HL-60 (cell line): ENCODE measurements around the gene ZNF670.

Experiments used
- POLR2AphosphoS5 ChIP-seq: IDR thresholded peaks from 2 replicates; pipeline ENCODE4 v1.6.1; 2012; ENCODE audit warnings: low read depth
- SPI1 ChIP-seq: IDR thresholded peaks from 2 replicates; pipeline ENCODE4 v1.6.1; 2012; ENCODE audit warnings: low read depth, mild to moderate bottlenecking, borderline replicate concordance
- TF ChIP-seq, protein P1 (sequence below): IDR thresholded peaks from one replicate; pipeline ENCODE4 v1.5.1; 2011; ENCODE audit warnings: low read length, control low read depth, inconsistent platforms; ENCODE audit not compliant: insufficient read depth
- TF ChIP-seq, protein P2 (sequence below): IDR thresholded peaks from 2 replicates; pipeline ENCODE4 v1.6.1; 2012; ENCODE audit warnings: low read depth; ENCODE audit not compliant: insufficient replicate concordance

DNA sequence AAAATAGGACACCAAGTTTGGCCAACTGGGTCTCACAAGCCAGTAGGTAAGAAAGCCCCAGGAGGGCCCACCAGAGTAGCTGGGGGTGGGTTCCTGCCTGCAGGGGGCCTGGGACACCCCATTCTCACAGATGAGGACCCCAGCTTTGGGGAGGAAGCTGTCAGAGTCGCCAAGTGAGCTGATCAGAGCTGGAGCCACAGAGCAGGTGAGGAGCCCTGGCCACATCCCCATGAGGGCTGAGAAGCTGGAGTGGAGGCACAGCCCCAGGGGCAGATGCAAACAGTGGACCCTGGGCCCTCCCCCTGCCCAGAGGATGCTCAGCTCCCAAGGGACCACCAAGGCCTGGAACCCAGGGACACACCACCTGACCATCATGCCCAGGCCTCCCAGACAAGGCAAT lies 8.6 kb upstream of the ZNF670 start:
- TF ChIP-seq, protein P1, sequence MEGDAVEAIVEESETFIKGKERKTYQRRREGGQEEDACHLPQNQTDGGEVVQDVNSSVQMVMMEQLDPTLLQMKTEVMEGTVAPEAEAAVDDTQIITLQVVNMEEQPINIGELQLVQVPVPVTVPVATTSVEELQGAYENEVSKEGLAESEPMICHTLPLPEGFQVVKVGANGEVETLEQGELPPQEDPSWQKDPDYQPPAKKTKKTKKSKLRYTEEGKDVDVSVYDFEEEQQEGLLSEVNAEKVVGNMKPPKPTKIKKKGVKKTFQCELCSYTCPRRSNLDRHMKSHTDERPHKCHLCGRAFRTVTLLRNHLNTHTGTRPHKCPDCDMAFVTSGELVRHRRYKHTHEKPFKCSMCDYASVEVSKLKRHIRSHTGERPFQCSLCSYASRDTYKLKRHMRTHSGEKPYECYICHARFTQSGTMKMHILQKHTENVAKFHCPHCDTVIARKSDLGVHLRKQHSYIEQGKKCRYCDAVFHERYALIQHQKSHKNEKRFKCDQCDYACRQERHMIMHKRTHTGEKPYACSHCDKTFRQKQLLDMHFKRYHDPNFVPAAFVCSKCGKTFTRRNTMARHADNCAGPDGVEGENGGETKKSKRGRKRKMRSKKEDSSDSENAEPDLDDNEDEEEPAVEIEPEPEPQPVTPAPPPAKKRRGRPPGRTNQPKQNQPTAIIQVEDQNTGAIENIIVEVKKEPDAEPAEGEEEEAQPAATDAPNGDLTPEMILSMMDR: no peak
- TF ChIP-seq, protein P2, sequence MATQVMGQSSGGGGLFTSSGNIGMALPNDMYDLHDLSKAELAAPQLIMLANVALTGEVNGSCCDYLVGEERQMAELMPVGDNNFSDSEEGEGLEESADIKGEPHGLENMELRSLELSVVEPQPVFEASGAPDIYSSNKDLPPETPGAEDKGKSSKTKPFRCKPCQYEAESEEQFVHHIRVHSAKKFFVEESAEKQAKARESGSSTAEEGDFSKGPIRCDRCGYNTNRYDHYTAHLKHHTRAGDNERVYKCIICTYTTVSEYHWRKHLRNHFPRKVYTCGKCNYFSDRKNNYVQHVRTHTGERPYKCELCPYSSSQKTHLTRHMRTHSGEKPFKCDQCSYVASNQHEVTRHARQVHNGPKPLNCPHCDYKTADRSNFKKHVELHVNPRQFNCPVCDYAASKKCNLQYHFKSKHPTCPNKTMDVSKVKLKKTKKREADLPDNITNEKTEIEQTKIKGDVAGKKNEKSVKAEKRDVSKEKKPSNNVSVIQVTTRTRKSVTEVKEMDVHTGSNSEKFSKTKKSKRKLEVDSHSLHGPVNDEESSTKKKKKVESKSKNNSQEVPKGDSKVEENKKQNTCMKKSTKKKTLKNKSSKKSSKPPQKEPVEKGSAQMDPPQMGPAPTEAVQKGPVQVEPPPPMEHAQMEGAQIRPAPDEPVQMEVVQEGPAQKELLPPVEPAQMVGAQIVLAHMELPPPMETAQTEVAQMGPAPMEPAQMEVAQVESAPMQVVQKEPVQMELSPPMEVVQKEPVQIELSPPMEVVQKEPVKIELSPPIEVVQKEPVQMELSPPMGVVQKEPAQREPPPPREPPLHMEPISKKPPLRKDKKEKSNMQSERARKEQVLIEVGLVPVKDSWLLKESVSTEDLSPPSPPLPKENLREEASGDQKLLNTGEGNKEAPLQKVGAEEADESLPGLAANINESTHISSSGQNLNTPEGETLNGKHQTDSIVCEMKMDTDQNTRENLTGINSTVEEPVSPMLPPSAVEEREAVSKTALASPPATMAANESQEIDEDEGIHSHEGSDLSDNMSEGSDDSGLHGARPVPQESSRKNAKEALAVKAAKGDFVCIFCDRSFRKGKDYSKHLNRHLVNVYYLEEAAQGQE: no peak
- TF ChIP-seq SPI1: no peak
- TF ChIP-seq POLR2AphosphoS5: no peak
